SKM-1 treated with dmso at 0.1 percent for 144 hours (cell line): Measurements from ENCODE around the gene SLCO2A1.
A peak's percentile ranks its signal among the peaks of the same experiment; 100 is the strongest.

ENCODE experiments used
- DNase-seq: peaks from one replicate; lab custom pipeline; 2025; ENCODE audit not compliant: unreplicated experiment; lab: John Stamatoyannopoulos, UW

SLCO2A1 gene

DNA sequence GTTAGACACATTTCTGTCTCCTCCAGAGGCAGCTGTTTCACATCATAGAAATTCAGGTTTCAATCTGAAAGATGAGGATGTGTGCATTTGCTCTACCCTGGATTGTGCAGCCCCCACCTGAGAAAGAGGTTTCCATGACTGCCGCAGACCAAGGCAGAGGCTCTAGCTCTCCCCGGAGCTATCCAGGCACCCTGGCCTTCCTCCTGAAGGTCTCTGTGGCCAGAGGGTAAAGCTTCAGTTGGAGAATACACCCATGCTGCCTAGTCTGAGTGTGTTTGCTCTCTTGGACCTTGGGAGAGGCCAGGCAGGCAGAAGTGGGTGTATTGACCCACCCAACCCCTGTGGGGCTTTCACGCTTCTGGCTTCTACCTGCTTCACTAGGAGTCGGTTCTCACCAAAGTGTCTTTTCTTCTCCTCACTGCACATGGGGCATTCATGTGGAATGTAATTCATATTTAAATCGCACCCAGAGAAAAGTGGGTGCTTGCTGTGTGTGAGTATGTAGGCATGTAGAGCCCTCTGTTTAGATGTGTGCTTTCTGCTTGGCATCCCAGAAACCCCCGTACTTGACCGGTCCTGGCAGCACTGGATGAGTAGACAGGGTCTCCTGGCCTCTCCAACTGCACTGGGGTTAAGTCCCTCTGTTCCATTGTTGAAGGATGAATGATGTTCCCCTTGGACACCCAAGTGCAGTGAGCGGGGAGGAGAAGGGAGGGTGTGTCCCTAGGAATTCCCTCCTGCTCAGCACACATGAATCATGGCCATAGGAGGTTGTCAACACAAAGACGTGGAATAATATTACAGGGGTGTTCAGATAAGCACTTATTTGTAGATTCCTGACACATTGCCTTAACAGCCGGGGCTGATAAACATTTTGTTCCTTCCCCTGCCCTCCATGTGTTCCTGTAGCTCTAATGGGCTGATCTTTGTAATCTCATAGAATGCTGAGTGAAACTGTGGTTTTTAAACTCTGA is 113.8 kb downstream of the SLCO2A1 start:
- DNase-seq, result no peak

- DNase-seq, result no peak
Observed at GRCh38 chr3:133914839-133915600, 114.7 kb downstream of the SLCO2A1 start.

DNA sequence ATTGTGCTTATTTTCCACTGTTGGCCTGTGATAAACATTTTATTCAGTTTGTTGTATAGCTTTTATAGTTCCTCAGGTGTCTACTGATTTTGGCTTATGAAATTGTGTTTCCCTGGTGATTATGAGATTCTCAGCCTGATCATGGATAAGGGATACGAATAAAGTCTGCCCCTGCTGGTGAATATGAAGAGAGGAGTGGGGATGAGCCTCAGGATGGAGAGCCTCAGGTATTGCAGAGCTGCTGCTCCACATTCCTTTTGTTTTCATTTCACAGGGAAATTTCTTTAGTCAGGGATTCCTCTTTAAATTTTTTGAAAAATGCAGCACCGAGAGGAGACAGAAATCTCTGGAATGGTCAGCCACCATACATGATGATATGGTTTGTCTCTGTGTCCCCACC is 119.3 kb downstream of the SLCO2A1 start:
- DNase-seq, result no peak

DNA sequence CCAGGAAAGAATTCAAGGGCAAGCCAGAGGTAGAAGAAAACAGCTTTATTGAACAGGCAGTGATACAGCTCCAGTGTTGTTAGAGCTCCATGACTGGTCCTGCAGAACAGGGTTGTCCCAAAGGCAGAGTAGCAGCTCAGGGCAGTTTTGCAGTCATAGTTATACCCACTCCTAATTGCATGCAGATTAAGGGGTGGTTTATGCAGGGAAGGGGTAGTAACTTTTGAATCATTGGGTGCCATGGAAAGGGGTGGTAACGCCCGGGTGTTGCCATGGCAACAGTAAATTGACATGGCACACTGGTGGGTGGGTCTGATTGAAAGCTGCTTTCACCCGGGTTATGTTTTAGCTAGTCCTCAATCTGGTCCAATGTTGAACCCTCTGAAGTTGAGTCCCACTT is 124.3 kb downstream of the SLCO2A1 start:
- DNase-seq, result no peak

DNA sequence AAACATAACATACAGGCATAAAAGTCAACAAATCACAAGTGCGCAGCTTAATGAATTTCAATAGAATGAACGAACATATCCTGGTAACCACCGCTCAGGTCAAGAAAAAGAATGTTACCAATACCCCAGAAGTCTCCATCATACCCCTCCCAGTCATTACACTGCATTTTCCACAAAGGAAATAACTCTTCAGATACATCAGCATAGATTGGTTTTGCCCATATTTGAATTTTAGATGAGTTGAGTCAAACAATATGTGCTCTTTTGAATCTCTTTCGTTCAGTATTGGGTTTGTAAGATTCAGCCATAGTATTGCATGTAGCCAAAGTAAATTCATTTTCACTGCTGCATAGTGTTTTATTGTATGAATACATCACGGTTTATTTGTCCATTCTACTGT is 127.9 kb downstream of the SLCO2A1 start:
- no peak for DNase-seq

GRCh38 chr3:133901083-133901482 is 128.6 kb downstream of the SLCO2A1 start:
- no peak for DNase-seq

- DNase-seq, result no peak
Observed at GRCh38 chr3:133899311-133899710, 130.4 kb downstream of the SLCO2A1 start.

- DNase-seq, result no peak
Observed at GRCh38 chr3:133897547-133897946, 132.2 kb downstream of the SLCO2A1 start.

- DNase-seq, result no peak
Observed at GRCh38 chr3:133896002-133896761, 133.5 kb downstream of the SLCO2A1 start.

DNA sequence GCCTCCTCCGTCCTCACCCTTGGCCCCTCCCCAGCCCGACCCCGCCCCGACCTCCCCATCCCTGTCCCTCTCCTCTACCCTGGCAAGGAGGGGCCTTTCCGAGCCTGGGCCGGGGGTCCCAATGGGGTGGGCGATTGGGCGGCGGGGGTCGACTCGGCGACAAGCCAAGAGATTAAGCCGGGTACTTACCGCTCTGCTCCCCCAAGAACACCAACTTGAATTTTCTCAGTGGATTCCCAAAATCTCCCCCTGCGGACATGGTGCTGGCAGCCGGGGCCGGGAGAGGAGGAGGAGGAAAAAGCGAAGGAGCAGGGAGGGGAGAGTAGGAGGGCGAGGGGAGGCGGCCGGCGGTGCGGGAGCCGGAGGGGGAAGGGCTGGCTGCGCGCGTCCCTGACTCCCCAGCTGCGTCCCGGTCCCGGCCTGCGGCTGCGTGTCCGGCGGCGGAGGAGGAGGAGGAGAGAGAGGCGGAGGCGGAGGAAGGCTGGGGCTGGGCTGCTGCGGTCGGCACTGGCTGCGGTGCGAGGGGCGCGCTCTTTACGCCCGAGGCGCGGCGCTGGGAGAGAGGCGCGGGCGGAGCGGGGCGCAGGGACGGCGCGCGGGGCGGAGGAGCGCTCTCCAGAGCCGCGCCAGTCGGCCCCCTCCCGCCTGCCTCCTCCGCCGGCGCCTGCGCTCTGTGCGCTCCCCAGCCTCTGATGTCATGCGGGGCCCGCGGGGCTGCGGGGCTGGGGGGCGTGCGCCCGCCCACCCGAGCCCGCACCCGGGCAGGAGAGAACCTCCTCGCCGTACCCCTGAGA is 134.3 kb downstream of the SLCO2A1 start, which contains the start of gene RAB6B:
RAB6B (minus strand) TSS at position 675 of the 794 bp plus-strand sequence; CDS start at position 259, 416 bp downstream.
- DNase-seq, result no peak

DNA sequence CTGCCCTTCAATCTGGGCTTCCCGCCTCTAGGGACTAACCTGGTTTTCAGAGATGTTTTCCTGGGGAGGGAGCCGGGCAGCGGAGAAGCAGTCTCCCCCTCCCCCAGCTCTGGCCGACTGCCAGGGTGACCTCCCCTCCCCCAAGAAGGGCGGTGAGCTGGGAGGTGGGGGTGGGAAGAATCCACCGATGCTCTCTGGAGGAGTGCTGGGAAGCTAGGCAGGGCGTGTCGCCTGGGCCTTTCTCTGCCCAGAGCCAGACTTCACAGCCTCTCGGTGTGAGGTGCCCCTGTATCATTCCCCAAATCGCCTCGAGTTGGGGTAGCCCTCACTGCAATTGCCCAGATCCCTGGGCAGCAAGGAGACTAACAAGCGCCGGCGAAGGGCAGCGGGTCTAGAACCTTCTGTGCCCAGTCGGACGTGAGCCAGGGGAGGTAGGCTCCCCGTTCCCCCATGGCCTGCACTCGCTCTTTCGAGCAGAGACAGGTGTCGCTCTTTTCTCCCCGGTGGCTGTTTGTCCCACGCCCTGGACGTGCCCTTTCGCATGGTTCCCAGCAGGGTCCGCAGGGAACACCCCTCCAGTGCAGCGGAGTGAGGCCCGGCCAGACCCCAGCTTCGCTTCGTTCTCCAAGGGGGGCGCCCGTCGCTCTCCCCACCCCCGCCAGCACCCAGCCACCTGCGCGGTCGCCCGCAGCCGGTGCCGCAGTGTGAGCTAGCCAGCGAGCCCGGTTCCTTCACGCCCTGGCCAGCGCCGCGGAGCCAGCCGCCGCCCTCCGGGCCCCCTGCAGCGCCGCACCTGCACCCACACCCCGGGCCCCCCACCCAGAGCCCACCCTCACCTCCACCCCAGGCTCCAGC is 135.1 kb downstream of the SLCO2A1 start:
- no peak for DNase-seq

- DNase-seq, result no peak
Observed at GRCh38 chr3:133893683-133894352, 135.9 kb downstream of the SLCO2A1 start.

- DNase-seq, result no peak
Observed at GRCh38 chr3:133892541-133893231, 137.0 kb downstream of the SLCO2A1 start.

DNA sequence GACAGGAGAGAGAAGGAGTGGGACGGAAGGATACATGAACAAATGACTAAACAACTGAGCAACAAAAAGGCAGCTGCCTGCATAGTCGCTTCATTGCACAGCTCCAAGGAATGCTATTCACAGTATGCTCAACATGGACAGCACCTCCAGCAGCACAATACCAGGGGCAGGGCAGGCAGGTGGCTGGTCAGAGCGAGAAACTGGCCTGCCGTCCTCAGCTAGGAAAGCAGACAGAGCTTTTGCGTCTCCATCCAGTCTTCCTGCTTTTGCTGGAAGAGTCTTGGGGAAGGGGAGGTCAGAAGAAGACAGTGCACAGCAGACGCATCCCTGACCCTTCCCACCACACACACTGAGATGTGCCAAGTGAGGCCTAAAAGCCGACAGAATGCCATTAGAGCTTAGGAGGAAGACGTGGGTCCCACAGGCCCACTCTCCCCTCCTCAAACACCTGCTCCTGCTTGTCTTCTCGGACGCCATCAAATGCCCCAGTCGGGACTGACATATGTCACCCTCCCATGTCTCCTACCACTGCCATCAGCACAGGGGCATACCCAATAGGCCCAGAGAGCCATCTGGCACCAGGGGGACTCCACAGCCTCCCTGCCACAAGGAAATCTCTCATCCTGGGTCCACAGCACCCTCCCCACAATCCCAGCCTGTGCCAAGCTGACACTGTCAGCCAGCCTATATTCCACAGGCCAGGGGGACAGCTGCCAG is 137.9 kb downstream of the SLCO2A1 start:
- no peak for DNase-seq

DNA sequence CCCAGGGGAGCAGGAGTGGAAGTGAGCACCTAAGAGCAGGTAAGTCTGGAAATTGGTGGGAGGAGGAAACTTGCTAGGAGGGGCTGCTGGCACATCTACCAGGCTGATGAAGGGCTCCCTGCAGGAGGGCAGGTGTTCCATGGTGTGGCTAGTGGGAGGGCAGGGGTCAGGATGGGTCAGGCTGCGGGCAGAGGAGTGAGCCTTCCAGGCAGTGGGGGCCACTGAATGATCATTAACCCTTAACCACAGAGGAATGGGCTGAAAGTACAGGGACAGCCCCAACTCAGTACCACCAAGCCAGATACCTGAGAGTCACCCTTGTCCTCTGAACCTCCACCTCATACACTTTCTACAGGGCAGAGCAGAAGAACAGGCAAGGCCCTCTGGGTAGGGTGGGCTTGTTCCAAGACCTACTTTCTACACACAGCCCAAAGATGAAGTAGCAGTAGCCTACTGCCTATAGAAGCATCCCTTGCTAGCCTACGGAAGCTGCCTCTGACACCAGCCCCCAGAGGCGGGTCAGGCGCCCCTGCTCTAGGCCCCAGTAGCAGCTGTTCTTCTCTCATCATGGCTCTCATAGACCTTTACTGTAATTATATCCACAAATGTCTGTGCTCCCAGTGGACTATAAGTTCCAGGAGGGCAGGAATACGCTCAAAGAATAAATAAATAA is 138.6 kb downstream of the SLCO2A1 start:
- no peak for DNase-seq

DNA sequence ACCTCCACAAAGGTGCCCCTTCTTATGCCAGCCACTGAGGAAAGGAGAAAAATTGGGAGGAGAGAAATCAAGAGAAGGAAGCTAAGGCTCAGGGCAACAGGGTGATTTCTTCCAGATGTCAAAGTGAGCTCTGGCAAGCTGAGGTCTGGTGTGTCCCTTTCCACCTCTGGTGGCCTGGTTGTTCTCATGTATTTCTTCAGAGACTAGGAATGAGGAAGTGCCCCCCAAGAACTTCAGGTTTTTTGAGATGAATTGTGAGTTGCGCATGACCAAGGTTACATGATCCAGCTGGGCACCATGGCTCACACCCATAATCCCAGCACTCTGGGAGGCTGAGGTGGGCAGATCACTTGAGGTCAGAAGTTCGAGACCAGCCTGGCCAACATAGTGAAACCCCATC is 139.7 kb downstream of the SLCO2A1 start:
- peak; percentile 41 for DNase-seq

DNA sequence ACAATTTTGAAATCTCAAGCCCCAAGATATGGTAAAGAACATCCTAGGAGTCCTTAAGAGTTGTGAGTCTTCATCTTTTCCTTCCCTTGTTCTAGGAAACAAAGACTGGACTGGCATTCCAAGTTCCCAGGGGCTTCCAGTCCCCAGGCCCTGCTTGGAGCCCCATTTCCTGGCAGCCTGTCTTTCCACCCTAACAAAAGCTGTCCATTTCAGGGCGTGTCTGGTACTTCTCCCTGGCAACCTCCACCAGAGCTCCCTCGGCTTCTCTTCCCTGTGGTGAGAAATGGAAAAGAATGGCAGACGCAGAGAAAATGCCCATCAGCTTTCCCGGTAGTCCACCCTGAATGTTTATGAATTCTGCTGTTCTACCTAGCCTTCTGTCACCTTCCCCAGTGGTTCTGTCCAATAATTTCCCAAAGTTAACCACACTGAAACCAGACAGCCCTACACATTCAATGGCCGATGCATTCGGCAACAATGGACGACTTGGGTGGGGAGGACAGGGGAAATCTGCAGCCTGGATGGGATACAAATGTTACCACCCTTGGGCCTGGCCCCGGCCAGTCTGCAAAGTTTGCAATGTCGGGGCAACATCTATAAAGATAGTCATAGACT is 140.9 kb downstream of the SLCO2A1 start:
- no peak for DNase-seq
